ENCODE results near the gene CHFR. TPM values are rescaled to one million over a fixed set of nuclear protein-coding genes. Genes with fewer than 3 reads are reported as not detected.
"Not testable (repeated sequence)": the region's sequence is repeated elsewhere in the genome, so short reads cannot be mapped to it uniquely, and the experiment has no call there.

The CHFR gene
- total and polyA plus RNA-seq, 9 of the 15 experiments (the other 6 are each of a cell fraction or from before 2014, with no cell fraction given), result 0.61 to 33.9 (median 19.3) TPM

DNA sequence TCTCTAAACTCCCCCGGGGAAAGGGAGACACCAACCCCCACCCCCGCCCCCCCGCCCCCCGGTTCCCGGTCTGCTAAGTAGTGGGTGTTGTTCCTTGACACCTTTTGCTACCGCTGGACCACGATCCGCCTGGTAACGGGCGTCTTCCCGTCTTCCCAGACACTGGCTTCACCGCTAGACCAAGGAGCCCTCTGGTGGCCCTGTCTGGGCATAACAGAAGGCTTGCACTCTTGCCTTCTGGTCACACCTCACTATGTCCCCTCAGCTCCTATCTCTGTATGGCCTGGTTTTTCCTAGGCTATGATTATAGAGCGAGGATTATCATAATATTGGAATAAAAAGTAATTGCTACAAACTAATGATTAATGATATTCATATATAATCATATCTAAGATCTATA lies 78.0 kb downstream of the CHFR start:
- in situ Hi-C loops (cut with MboI); POLR2A ChIA-PET; H2AFZ ChIP-seq (ENCODE audit: low read depth, low read length); H3K9ac ChIP-seq (ENCODE audit: insufficient read depth in 1 of 2, low read depth in 2 of 2, low read length in 2 of 2); H3K9me3 ChIP-seq (replicated peaks; ENCODE audit: control insufficient read depth, insufficient read depth, low read depth, low read length); H3K4me3 ChIP-seq; intact Hi-C loops (cut with micrococcal nuclease); FAIRE-seq; H3K9me1 ChIP-seq (ENCODE audit: control insufficient read depth, insufficient read depth, low read length); H3K27ac ChIP-seq (ENCODE audit: extremely low read depth, low read depth, low read length); H3K27me3 ChIP-seq (ENCODE audit: control insufficient read depth in 2 of 2, insufficient read depth in 2 of 2, low read length in 2 of 2); H3K4me2 ChIP-seq (ENCODE audit: insufficient read depth, low read length); BruUV-seq (replicated peaks): not testable (repeated sequence)
- DNase-seq (ENCODE audit: extremely low read depth in 1 of 4, low spot score in 3 of 4), result peak in 1 of 4 experiments; percentile 47
- peak; percentile 59; the same call in 2 of the 3 replicates for ATAC-seq
- TF ChIP-seq, protein P1, sequence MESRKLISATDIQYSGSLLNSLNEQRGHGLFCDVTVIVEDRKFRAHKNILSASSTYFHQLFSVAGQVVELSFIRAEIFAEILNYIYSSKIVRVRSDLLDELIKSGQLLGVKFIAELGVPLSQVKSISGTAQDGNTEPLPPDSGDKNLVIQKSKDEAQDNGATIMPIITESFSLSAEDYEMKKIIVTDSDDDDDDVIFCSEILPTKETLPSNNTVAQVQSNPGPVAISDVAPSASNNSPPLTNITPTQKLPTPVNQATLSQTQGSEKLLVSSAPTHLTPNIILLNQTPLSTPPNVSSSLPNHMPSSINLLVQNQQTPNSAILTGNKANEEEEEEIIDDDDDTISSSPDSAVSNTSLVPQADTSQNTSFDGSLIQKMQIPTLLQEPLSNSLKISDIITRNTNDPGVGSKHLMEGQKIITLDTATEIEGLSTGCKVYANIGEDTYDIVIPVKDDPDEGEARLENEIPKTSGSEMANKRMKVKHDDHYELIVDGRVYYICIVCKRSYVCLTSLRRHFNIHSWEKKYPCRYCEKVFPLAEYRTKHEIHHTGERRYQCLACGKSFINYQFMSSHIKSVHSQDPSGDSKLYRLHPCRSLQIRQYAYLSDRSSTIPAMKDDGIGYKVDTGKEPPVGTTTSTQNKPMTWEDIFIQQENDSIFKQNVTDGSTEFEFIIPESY (CRISPR knock-in tag; IDR thresholded peaks at IDR 0.05), result peak; percentile 96
- peak in 1 of 2 experiments; percentile 40; a peak in 1 of 4 replicates for TF ChIP-seq RAD21 (CRISPR knock-in tag; conservative IDR thresholded peaks at IDR 0.05 in 1 of 2, IDR thresholded peaks at IDR 0.05 in 1 of 2)
- TF ChIP-seq, protein P2, sequence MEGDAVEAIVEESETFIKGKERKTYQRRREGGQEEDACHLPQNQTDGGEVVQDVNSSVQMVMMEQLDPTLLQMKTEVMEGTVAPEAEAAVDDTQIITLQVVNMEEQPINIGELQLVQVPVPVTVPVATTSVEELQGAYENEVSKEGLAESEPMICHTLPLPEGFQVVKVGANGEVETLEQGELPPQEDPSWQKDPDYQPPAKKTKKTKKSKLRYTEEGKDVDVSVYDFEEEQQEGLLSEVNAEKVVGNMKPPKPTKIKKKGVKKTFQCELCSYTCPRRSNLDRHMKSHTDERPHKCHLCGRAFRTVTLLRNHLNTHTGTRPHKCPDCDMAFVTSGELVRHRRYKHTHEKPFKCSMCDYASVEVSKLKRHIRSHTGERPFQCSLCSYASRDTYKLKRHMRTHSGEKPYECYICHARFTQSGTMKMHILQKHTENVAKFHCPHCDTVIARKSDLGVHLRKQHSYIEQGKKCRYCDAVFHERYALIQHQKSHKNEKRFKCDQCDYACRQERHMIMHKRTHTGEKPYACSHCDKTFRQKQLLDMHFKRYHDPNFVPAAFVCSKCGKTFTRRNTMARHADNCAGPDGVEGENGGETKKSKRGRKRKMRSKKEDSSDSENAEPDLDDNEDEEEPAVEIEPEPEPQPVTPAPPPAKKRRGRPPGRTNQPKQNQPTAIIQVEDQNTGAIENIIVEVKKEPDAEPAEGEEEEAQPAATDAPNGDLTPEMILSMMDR (IDR thresholded peaks at IDR 0.05 in 2 of 3, conservative IDR thresholded peaks at IDR 0.05 in 1 of 3; ENCODE audit: insufficient read depth in 2 of 3, low read depth in 1 of 3, low read length in 3 of 3), result peak; percentile 24 to 44 (median 41); a peak in 4 of 6 replicates
- Histone ChIP-seq H4K20me1 (replicated peaks; ENCODE audit: control insufficient read depth, insufficient read depth, low read length) (peaks cover 24% of the 10 kb centered on the region), H3K36me3 (ENCODE audit: control insufficient read depth, insufficient read depth, low read length) (peaks cover 68% of the 10 kb centered on the region), H3K4me1 (replicated peaks in 1 of 2; ENCODE audit: control insufficient read depth in 2 of 2, insufficient read depth in 2 of 2, low read length in 2 of 2) (peaks cover 0 to 12% of the 10 kb centered on the region in 2 experiments; a peak in 3 of 5 replicates), H3K79me2 (ENCODE audit: control insufficient read depth, insufficient read depth, low read length) (peaks cover 28% of the 10 kb centered on the region)
- WGBS (ENCODE audit: insufficient coverage, low coverage, missing lambda C conversion rate), result 67% methylated on average over 12 of the region's 13 CpGs
- CTCF ChIA-PET (ENCODE audit: low intra/inter-chr PET ratio), result interaction anchor here (0.7 kb wide), 1 partner anchor 190 kb away, joined by 3 read pairs; no protein-coding TSS in a partner anchor

Measured in K562 (cell line).